IMR-90 (cell line): ENCODE results near the gene TOMM40. TPM values are rescaled to one million over a fixed set of nuclear protein-coding genes. Genes with fewer than 3 reads are reported as not detected.
"Not testable (repeated sequence)": the region's sequence is repeated elsewhere in the genome, so short reads cannot be mapped to it uniquely, and the experiment has no call there.

Source experiments
- ATAC-seq: fragments of 200-7000 bp; cut with Tn5 transposase; 2 replicates; pipeline ENCODE4 v1.9.1; 2020; ENCODE audit warnings: low read depth, mild to moderate bottlenecking, moderate library complexity
- BruUV-seq: library from RNA; stranded (reverse); fragments of 400-500 nt; replicated peaks from 2 replicates; lab custom pipeline; 2021; lab: Mats Ljungman, UMichigan
- CTCF ChIA-PET: fragments of 300-600 bp; formaldehyde crosslinking; extraction: SDS; loops from one replicate; lab custom pipeline; 2021; ENCODE audit warnings: antibody characterized with exemption; lab: Yijun Ruan, JAX
- POLR2A ChIA-PET: fragments of 300-600 bp; sonication (Branson Sonifier 250); formaldehyde crosslinking; loops from one replicate; lab custom pipeline; 2022; ENCODE audit warnings: antibody characterized with exemption; ENCODE audit not compliant: unreplicated experiment; lab: Charles Lee
- DNase-seq: peaks from one replicate; pipeline ENCODE4 v3.0.0; 2013
- H2AFZ ChIP-seq: replicated peaks from 2 replicates; pipeline ENCODE3; 2013; ENCODE audit warnings: low read length, mild to moderate bottlenecking; ENCODE audit not compliant: poor library complexity
- H2AK5ac ChIP-seq: 2 replicates; pipeline ENCODE4 v1.6.1; 2013; ENCODE audit warnings: low read depth, low read length, inconsistent platforms
- H2AK9ac ChIP-seq: replicated peaks from 2 replicates; pipeline ENCODE3; 2013; ENCODE audit warnings: mild to moderate bottlenecking, low read depth, low read length, moderate library complexity; ENCODE audit not compliant: poor library complexity
- H2BK120ac ChIP-seq: 2 replicates; pipeline ENCODE4 v1.6.1; 2013; ENCODE audit warnings: low read depth, low read length, inconsistent platforms
- H2BK15ac ChIP-seq: 3 replicates; pipeline ENCODE4 v1.6.1; 2013; ENCODE audit warnings: low read depth, low read length, inconsistent platforms
- H2BK20ac ChIP-seq: 2 replicates; pipeline ENCODE4 v1.6.1; 2013; ENCODE audit warnings: low read depth, mild to moderate bottlenecking, inconsistent platforms, low read length, moderate library complexity
- H2BK5ac ChIP-seq: 2 replicates; pipeline ENCODE4 v1.6.1; 2013; ENCODE audit warnings: mild to moderate bottlenecking, low read depth, low read length, inconsistent platforms; ENCODE audit not compliant: poor library complexity, severe bottlenecking
- H3K14ac ChIP-seq: replicated peaks from 2 replicates; pipeline ENCODE4 v1.6.1; 2013; ENCODE audit warnings: low read depth, low read length, inconsistent platforms
- H3K18ac ChIP-seq: 2 replicates; pipeline ENCODE4 v1.6.1; 2013; ENCODE audit warnings: low read depth, low read length, control low read depth
- H3K23ac ChIP-seq: 2 replicates; pipeline ENCODE4 v1.6.1; 2013; ENCODE audit warnings: low read depth, low read length, inconsistent platforms
- H3K27ac ChIP-seq: 2 replicates; pipeline ENCODE4 v1.5.1; 2013; ENCODE audit warnings: mild to moderate bottlenecking, control low read depth, low read length; ENCODE audit not compliant: insufficient read depth
- H3K27me3 ChIP-seq: 2 replicates; pipeline ENCODE4 v1.6.1; 2013; ENCODE audit warnings: low read length; ENCODE audit not compliant: control insufficient read depth, insufficient read depth
- H3K36me3 ChIP-seq: 2 replicates; pipeline ENCODE4 v1.6.1; 2013; ENCODE audit warnings: low read length, mixed read lengths; ENCODE audit not compliant: control insufficient read depth, insufficient read depth
- H3K4ac ChIP-seq: 2 replicates; pipeline ENCODE4 v1.6.1; 2013; ENCODE audit warnings: low read depth, low read length, inconsistent platforms
- H3K4me1 ChIP-seq: 2 replicates; pipeline ENCODE4 v1.6.1; 2013; ENCODE audit warnings: low read length, mixed read lengths; ENCODE audit not compliant: control insufficient read depth, insufficient read depth
- H3K4me2 ChIP-seq: 2 replicates; pipeline ENCODE4 v1.6.1; 2013; ENCODE audit warnings: low read depth, mild to moderate bottlenecking, control low read depth, low read length, moderate library complexity
- H3K4me3 ChIP-seq: 2 replicates; pipeline ENCODE4 v1.5.1; 2013; ENCODE audit warnings: low read depth, mild to moderate bottlenecking, control low read depth, low read length, moderate library complexity; ENCODE audit not compliant: insufficient read depth
- H3K56ac ChIP-seq: 2 replicates; pipeline ENCODE4 v1.6.1; 2013; ENCODE audit warnings: low read length, inconsistent platforms; ENCODE audit not compliant: insufficient read depth; ENCODE audit errors: extremely low read depth
- H3K79me1 ChIP-seq, 2 experiments: 2 replicates each; pipeline ENCODE4 v1.6.1; 2013; ENCODE audit warnings: low read length in 2 of 2, inconsistent platforms in 1 of 2, low read depth in 1 of 2
- H3K9ac ChIP-seq: 2 replicates; pipeline ENCODE4 v1.6.1; 2013; ENCODE audit warnings: low read depth, low read length, control low read depth
- H3K9me1 ChIP-seq: 2 replicates; pipeline ENCODE4 v1.6.1; 2013; ENCODE audit warnings: low read length, inconsistent platforms; ENCODE audit not compliant: insufficient read depth
- H3K9me3 ChIP-seq: 2 replicates; pipeline ENCODE4 v1.6.1; 2013; ENCODE audit warnings: low read length; ENCODE audit not compliant: control insufficient read depth, insufficient read depth
- H4K20me1 ChIP-seq: 2 replicates; pipeline ENCODE4 v1.6.1; 2013; ENCODE audit warnings: low read length, inconsistent platforms; ENCODE audit not compliant: insufficient read depth
- H4K5ac ChIP-seq: 2 replicates; pipeline ENCODE4 v1.6.1; 2013; ENCODE audit warnings: mild to moderate bottlenecking, low read depth, low read length, control low read depth
- H4K8ac ChIP-seq, 2 experiments: 2 replicates each; pipeline ENCODE4 v1.6.1; 2013; ENCODE audit warnings: low read depth in 2 of 2, low read length in 2 of 2, control low read depth in 1 of 2, inconsistent platforms in 1 of 2
- H4K91ac ChIP-seq: 2 replicates; pipeline ENCODE4 v1.6.1; 2013; ENCODE audit warnings: low read depth, low read length, inconsistent platforms; ENCODE audit not compliant: insufficient read depth
- WGBS, 2 experiments: methylation state at CpG; one replicate each; pipeline versions ENCODE4 v1.1.5 to v1.1.7; 2013; ENCODE audit warnings: missing lambda C conversion rate in 2 of 2; ENCODE audit not compliant: insufficient read length in 1 of 2; ENCODE audit errors: extremely low coverage in 2 of 2; 5-methylcytosine and 5-hydroxymethylcytosine counted together
- dilution Hi-C: fragments of 300-500 bp; cut with HindIII; formaldehyde crosslinking; loops from one replicate; pipeline ENCODE4 v1.14.3; 2018; ENCODE audit warnings: low sequenced_read_pairs; ENCODE audit not compliant: unreplicated experiment
- in situ Hi-C: fragments of 300-500 bp; cut with MboI; formaldehyde crosslinking; loops from 3 replicates; pipeline ENCODE4 v1.14.3; 2019; ENCODE audit warnings: low sequenced_read_pairs, inconsistent platforms, mixed read lengths
- intact Hi-C: fragments of 100-400 bp; cut with micrococcal nuclease; formaldehyde crosslinking; loops from 2 replicates; pipeline ENCODE4 v1.10.0; 2022
- polyA plus RNA-seq, 3 experiments: library from polyadenylated mRNA; depleted of rRNA; stranded (reverse); fragments of >200 nt; gene quantifications; 2 replicates each; pipeline ENCODE4 v1.2.3, GENCODE V29; 2012; ENCODE audit warnings: low replicate concordance in 1 of 3
- total RNA-seq: library from RNA; depleted of rRNA; stranded (reverse); fragments of >200 nt; gene quantifications from 2 replicates; pipeline ENCODE4 v1.2.3, GENCODE V29; 2012

Gene TOMM40
- total and polyA plus RNA-seq, 2 of the 4 experiments (the other 2 are of a cell fraction) = 54.8 to 62.6 TPM

DNA sequence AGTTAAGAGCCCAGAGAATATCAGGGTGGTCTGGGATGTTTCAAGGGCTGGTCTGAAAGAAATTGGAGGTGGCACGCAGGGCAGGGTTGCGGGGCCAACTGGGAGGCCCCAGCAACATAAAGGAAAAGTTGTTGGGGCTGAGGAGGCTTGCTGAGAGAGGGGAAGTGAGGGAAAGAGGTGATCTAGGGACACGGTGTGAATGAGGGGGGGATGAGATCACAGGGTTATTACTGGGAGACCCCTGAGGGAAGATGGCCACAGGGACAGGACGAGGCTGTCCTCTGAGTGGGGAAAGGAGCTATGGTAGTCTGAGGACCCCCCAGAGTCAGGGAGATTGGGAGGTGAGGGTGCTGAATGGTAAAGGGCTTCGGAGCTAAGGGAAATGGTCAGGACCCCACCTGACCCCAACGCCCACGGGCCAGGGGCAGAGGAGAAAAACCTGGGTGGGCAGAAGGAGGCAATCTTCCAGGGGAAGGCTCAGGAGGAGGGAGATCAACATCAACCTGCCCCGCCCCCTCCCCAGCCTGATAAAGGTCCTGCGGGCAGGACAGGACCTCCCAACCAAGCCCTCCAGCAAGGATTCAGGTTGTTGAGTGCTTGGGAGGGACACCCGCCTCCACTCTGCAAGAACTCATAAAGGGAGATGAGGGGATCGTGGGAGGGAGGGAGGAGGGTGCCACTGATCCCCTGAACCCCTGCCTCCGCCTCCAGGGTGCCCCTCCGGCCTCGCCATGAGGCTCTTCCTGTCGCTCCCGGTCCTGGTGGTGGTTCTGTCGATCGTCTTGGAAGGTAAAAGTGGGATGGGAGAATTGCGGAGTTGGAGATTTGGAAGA, 35.4 kb downstream of the TOMM40 start:
- H3K9me1 ChIP-seq, H3K9ac ChIP-seq, H3K27ac ChIP-seq, H2BK120ac ChIP-seq, H3K4me3 ChIP-seq, H3K4me2 ChIP-seq, H4K8ac ChIP-seq, H2AK9ac ChIP-seq, DNase-seq, H2BK15ac ChIP-seq, H3K36me3 ChIP-seq, H3K4ac ChIP-seq, in situ Hi-C loops, H3K27me3 ChIP-seq, BruUV-seq, CTCF ChIA-PET, H3K23ac ChIP-seq, H2BK5ac ChIP-seq, H3K56ac ChIP-seq, H3K9me3 ChIP-seq, POLR2A ChIA-PET, H3K79me1 ChIP-seq, H4K20me1 ChIP-seq, H4K91ac ChIP-seq, dilution Hi-C loops, H3K14ac ChIP-seq, intact Hi-C loops: not testable (repeated sequence)
- Histone ChIP-seq H2BK20ac (peak overlapping the region; percentile 34; the same call in 1 of the 2 replicates), H3K4me1 (peaks cover 23% of the 10 kb centered on the region), H3K18ac (peak overlapping the region; percentile 5; the same call in 1 of the 2 replicates), H4K5ac (peak overlapping the region; percentile 16; the same call in 1 of the 2 replicates), H2AK5ac (peak overlapping the region; percentile 70; the same call in 1 of the 2 replicates), H2AFZ (peak overlapping the region; percentile 69)
- ATAC-seq = peak; percentile 2; the same call in 1 of the 2 replicates
- WGBS, 2 experiments = 96% methylated on average over 4 of the region's 19 CpGs; no CpG with 5 or more reads in 1 of the 2 experiments
